ENCODE data around the gene HTR6.

- TF ChIP-seq EP300 (IDR thresholded peaks at IDR 0.05; ENCODE audit: low read depth) (no peak), POLR2A (IDR thresholded peaks at IDR 0.05) (no peak)
Observed at GRCh38 chr1:19661721-19662228, 2.9 kb upstream of the HTR6 start.
